WI38 (cell line): ENCODE data around the gene TSPAN15.

Experiments
- H3K4me3 ChIP-seq: 2 replicates; pipeline ENCODE4 v1.5.1; 2011; ENCODE audit warnings: low read depth, mild to moderate bottlenecking, control low read depth, low read length
- CTCF ChIP-seq: IDR thresholded peaks from 2 replicates; pipeline ENCODE4 v1.5.1; 2012; ENCODE audit warnings: low read depth, mild to moderate bottlenecking, control low read depth, low read length

TSPAN15 gene

GRCh38 chr10:69406816-69407580 lies 44.3 kb upstream of the TSPAN15 start:
- no peak overlapping the region for H3K4me3 ChIP-seq
- TF ChIP-seq CTCF, result no peak

GRCh38 chr10:69407621-69408301 lies 43.5 kb upstream of the TSPAN15 start:
- peak; percentile 26; the same call in 1 of the 2 replicates for TF ChIP-seq CTCF
- 0 out of 2 replicates have a peak overlapping the region, but pooled peaks have one; percentile 1 for H3K4me3 ChIP-seq

GRCh38 chr10:69408318-69409175 lies 42.7 kb upstream of the TSPAN15 start:
- peak; percentile 45; the same call in 1 of the 2 replicates for TF ChIP-seq CTCF
- H3K4me3 ChIP-seq, result peak overlapping the region; percentile 46

GRCh38 chr10:69409176-69409495 lies 42.1 kb upstream of the TSPAN15 start:
- TF ChIP-seq CTCF, result no peak
- H3K4me3 ChIP-seq, result peak overlapping the region; percentile 46

GRCh38 chr10:69409968-69410367 lies 41.3 kb upstream of the TSPAN15 start:
- no peak for TF ChIP-seq CTCF
- no peak overlapping the region for H3K4me3 ChIP-seq

GRCh38 chr10:69410487-69410886 lies 40.8 kb upstream of the TSPAN15 start:
- no peak overlapping the region for H3K4me3 ChIP-seq
- no peak for TF ChIP-seq CTCF
